HG03442 (cell line): ENCODE results near the gene IRX4.

Experiments used
- ATAC-seq: cut with Tn5 transposase; IDR thresholded peaks from one replicate; pipeline ENCODE4 v1.9.1; 2021; ENCODE audit warnings: mild to moderate bottlenecking, moderate library complexity; ENCODE audit not compliant: unreplicated experiment

Gene IRX4

DNA sequence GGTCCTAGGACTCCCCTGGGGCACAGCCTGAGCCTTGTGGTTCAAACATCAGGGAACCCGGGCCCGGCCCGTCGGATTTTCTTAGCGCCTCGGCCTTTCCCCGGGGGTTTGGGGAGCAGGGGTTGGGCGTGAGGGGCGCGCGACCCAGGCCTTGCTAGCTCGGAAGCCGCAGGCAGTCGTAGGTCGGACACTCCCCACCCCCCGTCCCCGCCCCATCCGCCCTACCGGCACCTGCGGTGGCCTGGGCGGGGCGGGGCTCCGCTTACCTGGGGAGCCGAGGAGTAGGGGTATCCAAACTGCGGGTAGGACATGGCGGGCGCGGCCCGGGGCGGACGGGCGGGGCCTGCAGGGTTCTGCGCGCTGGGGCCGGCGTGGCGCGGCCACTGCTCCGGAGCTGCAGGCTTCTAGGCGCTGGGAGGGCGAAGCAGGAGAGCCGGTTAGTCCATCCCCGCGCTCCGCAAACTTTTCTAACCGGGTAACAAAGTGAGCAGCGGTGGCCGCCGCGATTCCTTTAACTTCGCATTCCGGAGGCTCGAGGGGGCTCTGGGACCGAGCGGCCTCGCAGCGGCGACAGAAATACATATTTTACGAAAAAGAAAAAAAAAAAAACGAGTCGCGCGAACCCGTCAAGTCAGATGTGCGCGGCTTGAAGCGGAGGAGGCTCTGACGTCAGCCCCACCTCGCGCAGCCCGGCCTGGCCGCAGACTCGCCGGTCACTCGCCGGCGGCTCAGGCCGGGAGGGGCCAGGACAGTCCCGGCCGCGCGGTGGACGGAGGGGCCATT, at the start of gene IRX4:
Gene IRX4 (minus strand): TSS at position 589 of the 783 bp plus-strand sequence. CDS start 278 bp downstream, at position 311.
- no peak for ATAC-seq

DNA sequence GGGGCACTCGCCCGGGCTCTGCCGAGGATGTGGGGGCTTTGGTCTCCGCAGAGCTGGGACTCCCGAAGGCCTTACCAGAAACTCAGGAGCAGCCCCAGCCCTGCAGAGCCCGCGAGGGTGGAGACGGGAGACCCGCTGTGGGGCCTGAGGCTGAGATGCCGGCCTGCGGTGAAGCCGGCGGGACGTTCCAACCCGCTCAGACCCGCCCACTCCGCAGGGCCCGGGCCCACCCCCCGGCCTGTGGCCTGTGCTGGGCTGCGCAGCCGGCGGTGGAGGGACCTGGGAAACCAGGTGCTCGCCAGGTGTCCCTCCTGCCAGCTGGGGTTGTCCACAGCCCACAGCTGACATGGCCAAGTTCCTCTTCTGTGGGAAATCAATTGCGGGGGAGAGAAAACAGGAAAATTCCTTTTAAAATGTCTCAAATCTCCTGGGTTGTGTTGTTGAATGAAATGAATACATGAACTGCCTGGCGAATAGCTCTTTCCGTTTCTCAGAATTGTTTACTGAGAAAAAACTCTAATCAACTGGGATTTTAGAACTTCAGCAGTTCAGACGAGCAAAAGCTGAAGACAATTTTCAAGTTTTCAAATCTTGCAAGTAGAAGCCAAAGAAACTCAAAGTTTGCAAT, 49.0 kb upstream of the IRX4 start:
- no peak for ATAC-seq

DNA sequence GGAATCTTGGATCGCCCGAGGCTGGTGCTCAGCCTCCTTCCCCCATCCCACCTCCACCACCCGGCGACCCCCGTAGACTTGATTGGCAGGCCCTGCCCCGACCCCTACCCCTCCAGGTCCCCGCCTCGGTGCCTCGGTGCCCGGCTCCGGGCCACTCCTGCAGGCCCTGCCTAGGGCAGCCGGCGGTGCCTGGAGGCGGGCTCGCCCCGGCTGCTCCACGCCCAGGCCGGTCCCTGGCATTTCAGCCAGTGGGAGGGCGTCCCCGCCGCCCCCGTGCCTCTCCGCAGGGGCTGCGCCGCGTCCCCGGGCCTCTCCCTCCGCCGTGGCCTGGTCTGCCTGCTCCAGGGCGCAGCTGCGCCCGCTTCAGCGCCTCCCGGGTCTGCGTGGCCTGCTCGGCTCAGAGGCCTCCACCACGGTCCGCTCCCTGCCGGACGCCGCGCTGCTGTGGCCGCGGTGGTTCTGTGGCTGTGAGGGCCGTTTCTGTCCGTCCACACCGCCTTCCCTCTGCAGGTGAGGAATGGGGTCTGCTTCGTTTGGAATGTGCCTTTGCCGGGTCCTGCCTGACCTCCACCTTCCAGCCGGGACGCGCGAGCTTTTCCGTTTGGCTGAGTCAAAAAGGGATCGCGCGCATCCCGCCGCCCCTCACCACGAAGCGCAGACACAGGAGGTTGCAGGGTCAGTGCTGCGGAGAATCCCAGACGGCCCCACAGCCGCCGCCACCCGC, 48.3 kb upstream of the IRX4 start:
- ATAC-seq: no peak

DNA sequence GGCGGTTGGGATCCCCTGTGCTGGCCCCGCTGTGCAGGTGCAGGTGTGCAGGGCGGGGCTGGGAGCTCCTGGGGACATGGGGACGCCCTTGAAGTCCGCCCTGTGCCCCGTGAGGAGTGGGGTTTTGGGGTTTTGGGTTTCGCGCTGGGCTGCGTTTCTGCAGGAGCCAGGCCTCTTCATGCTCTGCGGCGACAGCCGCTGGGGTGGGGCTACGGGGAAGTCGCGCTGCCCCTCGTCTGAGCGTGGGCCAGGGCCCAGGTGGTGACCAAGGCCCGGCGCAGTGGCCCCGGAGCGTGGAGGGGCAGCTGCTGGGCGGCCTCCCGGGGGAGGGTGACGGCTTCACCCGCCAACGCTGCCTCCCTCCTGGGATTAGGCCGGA, 47.8 kb upstream of the IRX4 start:
- ATAC-seq: no peak

DNA sequence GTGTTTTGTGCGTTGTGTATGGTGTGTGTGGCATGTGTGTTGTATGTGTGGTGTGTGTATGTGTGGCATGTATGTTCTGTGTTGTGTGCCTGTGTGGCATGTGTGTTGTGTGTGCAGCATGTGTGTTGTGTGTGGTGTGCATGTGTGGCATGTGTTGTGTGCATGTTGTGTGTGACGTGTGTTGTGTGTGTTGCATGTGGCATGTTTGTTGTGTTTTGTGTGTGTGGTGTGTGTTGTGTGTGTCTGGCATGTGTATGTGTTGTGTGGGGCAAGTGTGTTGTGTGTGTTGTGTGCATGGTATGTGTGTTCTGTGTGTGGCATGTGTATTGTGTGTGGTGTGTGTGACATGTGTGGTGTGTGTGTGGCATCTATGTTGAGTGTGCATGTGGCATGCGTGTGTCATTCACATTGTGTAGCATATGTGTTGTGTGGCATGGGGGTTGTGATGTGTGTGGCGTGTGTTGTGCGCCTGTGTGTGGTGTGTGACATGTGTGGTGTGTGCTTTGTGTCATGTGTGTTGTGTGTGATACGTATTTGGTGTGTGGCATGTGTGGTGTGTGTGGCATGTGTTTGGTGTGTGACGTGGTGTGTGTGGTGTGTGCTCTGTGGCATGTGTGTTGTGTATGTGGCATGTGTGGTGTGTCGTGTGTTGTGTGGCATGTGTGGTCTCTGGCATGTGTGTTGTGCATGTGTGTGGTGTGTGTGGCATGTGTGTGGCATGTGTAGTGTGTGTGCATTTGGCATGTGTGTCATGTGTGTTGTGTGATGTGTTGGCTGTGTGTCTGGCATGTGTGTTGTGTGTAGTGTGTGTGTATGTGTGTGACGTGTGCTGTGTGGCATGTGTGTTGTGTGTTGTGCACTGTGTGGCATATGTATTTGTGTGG, 46.6 kb upstream of the IRX4 start:
- no peak for ATAC-seq

DNA sequence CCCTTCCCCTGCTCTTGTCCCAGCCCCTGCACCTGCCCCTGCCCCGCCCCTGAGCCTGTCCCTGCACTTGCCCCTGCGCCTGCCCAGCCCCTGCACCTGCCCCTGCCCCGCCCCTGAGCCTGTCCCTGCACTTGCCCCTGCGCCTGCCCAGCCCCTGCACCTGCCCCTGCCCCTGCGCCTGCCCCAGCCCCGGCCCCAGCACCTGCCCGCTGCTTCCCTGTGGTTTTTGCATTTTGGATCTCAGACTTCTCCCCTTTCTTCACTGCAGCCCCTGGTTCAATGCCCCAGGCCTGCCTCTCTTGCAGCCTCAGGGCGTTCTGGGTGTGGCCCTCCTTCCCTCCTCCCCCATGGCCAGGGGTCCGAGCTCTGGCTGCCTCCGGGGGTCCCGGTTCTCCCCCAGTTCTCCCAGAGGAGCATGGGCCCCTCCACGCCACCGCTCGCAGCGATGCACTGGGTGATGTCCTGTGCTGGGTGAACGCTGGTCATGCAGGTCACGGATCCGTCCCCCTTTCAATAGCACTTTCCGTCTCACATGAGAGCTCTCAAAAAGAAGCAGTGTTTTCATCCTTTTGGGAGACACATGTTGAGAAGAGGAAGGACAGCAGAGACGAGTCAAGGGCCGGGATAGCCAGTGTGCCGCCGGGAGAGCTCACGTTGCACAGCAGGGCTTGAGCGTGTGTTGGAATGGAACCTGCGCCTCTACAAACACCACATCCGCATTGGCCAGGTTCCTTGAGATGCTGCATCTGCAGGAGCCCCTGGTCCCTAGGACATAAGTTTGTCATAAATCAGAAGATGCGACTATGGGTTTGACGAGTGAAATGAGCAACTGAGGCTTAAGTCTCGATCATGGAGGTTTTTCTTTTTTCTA, 44.0 kb upstream of the IRX4 start:
- no peak for ATAC-seq

DNA sequence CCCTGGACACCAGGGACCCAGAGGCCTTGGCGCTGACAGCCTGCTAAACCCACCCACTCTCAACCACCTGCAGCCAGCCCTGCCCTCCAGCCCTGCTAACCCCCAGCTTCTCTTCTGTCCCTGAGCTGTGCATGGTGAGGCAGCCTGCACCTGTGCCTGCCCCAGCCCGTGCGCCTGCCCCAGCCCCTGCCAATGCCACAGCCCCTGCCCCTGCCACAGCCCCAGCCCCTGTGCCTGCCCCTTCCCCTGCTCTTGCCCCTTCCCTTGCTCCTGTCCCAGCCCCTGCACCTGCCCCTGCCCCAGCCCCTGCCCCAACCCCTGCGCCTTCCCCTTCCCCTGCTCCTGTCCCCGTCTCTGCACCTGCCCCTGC, 43.3 kb upstream of the IRX4 start:
- no peak for ATAC-seq

DNA sequence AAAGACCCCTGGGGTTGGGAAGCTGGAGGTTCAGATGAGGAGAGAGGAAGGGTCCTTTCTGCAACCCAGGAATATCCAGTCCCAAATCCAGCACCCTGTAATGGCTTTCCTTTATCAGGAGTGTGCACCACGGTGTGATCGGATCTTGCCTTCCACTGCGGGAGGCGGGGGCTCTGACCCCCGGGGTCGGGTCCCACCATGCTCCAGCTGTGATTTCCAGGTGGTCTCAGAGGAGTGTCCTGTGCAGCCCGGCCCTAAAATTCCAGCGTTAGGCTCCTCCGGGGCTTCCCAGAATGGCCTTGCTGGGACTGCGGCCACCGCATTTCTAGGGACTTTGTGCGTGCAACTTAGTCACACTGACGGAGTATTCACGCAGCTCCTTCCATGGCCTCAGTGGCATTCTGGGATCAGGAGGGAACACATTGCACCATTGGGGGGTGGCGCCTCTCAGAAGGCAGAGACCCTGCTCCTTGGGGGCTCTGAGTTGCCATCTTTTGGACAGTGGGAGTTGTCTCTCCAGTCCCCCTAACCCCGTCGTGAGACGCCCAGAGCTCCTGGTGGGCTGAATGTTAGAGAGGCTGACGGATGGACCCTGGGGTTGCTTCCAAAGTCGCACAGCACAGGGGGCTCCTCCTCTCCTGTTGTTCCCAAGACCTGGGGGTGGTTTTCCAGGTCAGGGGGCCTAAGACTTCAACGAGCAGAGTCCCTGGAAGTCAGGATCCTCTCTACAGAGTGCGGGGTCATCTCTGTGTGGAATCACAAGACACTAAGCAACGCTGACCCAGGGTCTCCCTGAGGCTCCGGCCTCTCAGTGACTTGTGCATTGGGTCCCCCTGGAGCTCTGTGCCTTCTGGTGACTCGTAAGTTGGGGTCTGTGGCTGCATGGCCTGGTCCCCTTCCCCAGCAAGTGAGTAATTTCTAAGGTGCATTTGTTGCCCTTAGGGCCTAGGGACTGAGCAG, 42.7 kb upstream of the IRX4 start:
- ATAC-seq: no peak

DNA sequence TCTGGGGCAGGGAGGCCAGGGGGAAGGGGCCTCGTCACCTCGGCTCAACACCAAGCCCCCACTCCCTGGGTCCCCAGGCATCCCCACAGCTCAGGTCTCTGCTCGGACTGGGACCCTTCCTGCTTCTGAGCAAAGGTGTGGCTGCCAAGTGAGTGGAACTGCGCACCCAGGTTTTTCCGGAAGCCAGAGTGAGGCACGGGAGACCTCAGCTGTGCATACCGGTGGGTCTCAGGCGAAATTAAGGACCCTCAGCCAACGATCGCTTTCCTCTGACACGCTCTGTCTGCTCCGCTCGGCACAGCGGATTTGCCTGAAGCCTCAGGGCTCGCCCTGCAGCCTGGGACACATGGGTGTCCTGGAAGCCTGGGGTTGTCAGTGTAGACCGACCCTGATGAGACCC, 41.0 kb upstream of the IRX4 start:
- ATAC-seq: no peak

DNA sequence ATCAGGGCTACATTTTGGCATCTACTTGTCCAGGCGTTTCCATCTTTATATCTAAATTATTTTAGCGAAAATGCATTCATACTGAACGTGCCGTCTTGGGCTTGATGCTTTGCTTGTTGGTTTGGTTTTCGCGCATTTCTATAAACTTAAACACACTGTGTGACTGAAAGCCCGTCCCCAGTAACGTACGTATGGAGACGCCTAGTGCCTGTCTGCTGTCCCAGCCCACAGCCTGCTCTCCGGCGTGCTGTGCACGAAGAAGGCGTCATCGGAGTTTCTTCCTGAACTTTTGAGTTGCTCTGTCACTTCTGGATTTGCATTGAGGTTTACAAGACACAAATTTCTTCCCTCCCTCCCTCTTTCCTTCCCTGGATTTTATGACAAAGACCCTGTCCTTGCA, 40.6 kb upstream of the IRX4 start:
- no peak for ATAC-seq

DNA sequence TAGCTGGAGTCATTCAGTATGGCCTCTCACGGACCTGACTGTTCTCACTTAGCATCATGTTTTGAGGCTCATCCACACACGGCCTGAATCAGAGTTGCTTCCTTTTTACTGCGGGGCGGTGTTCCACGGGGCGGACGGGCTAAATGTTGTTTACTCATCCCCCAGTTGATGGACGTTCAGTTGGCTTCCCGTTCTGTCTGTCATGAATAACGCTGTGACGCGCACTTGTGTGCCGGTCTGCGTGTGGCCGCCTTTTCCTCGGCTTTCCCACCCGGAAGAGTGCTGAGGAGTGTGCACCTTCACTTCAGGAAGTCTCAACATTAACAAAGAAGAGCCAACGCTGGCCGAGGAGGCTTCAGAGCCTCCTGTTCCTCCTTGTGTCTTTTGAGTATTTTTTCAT, 39.0 kb upstream of the IRX4 start:
- no peak for ATAC-seq

DNA sequence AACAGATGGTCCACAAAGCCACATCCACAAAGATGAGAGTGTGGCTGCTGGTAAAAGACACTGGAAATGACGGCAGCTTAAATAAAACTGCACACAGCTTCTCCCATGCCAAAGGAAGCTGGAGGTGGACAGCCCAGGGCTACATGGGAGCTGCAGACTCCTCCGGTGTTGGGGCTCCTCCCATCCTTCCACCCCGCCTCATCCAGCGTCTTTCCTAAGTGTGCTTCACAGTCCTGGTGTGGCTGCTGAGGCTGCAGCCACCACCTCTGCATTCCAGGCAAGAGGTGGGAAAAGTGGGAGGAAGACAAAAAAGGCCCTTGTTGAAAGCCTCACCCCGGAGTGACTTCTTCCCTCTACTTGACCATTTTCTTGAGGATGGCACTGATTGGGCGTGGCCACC, 37.0 kb upstream of the IRX4 start:
- ATAC-seq: no peak

DNA sequence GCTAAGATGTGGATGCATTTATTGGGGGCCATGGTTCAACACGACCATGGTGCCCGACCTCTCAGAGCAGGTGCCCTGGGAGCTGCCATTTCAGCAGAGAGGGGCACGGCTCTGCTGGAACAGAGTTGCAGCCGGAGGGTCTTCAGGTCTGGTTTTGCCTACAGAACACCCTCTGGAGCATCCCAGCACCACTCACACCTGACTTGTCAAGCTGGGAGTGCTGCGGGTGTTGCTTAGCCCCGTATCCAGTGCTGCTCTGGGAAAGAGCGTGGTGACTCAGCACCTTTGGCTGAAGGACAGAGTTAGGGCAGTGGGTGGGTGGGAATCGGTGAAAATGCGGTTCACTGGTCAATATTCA, 36.5 kb upstream of the IRX4 start:
- no peak for ATAC-seq

DNA sequence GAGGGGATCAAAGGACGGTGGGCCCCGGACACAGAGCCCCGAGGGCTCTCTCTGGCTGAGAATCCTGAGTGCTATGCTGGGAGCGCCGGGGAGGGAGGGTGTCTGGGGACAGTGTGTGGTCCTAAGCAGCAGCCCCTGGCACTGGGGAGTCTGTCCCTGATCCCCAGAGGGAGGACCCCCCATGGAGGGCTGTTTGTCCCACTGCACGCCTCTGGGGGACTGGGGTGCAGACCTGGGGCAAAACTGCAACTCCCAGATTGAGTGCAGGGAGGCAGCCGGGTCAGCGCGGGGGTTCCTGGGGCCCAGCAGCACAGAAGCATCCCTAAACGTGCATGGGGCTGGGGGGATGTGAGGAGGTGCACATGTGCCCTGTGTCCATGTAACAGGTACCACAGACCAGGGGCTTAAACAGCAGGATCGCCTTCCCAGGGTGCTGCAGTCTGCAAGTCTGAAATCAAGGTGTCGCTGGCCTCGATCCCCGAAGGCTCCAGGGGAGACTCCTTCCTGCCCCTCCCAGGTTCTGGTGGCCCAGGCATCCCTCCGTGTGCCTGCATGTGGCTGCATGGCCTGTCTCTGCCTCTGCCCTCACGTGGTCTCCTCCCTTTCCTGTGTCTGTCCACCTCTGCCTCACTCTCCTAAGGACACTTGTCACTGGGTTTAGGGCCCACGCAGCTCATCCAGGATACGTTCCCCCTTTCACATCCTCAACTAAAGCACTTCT, 35.9 kb upstream of the IRX4 start:
- ATAC-seq: no peak

DNA sequence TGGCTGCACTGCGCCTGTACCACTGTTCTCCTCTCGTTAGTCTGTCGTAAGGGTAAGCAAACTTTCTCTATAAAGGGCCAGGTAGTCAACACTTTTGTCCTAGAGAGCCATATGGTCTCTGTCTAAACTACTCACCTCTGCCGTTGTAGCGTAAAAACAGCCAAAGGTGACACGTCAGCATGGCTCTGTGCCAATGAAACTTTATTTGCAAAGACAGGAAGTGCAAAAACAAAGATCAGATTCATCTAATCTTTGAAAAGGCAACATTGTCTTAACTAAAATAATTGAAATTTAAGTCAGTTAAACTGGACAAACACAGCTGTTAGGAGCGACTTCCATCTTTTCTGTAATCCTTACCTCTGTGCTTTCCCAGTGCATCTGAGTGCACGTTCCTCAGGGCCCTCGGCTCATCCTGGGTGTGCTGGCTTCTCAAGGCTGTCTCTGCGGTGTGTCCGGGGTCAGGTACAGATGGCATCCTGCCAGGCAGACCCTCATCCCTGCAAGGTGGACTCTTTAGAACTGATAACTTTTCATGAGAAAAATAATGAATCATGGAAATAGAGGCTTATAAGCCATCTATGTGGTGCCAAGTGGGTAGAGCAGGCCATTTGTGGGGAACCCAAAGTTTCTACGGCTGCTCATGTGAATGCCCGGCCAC, 35.2 kb upstream of the IRX4 start:
- ATAC-seq: no peak

DNA sequence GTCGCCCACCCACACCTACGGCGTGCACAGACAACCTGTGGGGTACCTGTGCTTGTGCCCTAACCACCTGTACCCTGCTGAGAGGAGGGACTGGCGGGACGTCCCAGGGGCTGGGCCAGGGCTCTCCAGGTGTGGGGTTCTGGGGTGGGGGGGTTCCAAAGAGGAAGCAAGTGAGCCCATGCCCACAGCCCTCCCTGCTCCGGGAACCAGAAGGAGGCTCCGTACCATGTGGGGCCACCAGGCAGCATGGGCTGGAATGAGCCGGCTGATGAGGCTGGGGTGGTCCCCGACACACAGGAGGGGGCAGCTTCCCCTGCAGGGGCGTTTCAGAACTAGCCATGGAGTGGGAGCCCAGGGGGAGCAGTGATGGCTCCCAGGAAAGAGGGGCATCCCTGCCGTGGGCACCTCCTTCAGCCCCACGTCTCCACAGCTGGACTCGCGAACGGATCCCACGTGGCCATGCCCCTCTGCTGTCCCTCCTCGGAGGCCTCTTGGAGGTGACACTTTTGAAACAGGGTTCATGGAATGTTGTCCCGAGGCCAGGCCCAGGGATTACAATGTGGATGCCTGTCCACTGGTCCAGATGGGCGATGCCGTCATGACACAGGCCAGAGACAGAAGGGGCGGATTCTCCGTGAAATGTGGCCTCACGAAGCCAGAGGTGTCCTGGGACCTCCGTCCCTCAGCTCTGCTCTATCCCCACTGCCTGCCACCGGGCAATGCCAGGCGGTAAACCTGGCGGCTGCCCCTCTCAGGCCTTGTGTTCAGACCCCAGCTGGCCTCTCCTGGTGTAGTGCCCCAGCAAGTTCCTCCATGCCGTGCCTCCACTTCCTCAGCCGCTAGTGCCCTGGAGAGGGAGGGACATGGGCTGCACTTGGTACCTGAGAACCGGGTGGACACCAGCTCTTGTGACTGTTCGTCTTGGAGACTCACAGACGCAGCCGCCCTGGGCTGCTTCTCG, 33.6 kb upstream of the IRX4 start:
- no peak for ATAC-seq

DNA sequence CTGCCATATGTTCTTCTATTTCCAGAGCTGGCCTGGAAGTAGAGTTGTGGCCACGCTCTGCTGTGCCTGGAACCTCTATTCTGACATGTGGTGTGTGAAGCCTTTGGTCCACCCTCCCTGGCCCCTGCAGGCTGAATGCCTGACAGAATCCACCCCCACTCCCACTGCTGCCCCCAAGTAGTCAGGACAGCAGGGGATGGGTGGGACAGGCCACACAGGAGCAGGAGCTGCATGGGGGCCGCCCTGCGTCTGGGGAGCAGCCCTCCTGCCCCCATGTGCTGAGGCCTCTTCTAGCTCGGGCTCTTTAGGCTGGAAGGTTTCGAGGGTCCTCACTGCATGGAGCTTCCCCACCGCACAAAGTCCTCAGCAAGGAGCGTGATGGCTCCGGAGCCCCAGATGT, 32.6 kb upstream of the IRX4 start:
- ATAC-seq: no peak
